SK-N-SH treated with all-trans-retinoic acid at 6 μM for 48 hours (cell line): ENCODE data around the gene BICDL1.

ENCODE experiments used
- ARNTL ChIP-seq: fragments of 450-650 bp; formaldehyde crosslinking; IDR thresholded peaks from 2 replicates; pipeline ENCODE4 v1.5.0; 2020; ENCODE audit warnings: low read depth, mild to moderate bottlenecking, moderate library complexity, borderline replicate concordance
- BACH2 ChIP-seq: fragments of 250-450 bp; sonication (Bioruptor Pico); IDR thresholded peaks from 2 replicates; pipeline ENCODE4 v1.9.0; 2021; ENCODE audit warnings: mild to moderate bottlenecking, borderline replicate concordance
- CSDC2 ChIP-seq: fragments of 250-450 bp; sonication (Bioruptor Pico); IDR thresholded peaks from 2 replicates; pipeline ENCODE4 v1.5.0; 2020; ENCODE audit warnings: mild to moderate bottlenecking, moderate library complexity
- ISL1 ChIP-seq: fragments of 250-450 bp; sonication (Bioruptor Pico); IDR thresholded peaks from 2 replicates; pipeline ENCODE4 v2.1.2; 2022; ENCODE audit warnings: mild to moderate bottlenecking, moderate library complexity
- PATZ1 ChIP-seq: fragments of 250-450 bp; sonication (Bioruptor Pico); IDR thresholded peaks from 2 replicates; pipeline ENCODE4 v1.8.0; 2020; ENCODE audit warnings: mild to moderate bottlenecking, moderate library complexity, borderline replicate concordance
- POU6F1 ChIP-seq: fragments of 250-450 bp; sonication (Bioruptor Pico); IDR thresholded peaks from 2 replicates; pipeline ENCODE4 v1.8.0; 2021; ENCODE audit warnings: low read depth, mild to moderate bottlenecking, moderate library complexity, borderline replicate concordance
- ZC3H10 ChIP-seq: fragments of 250-450 bp; sonication (Bioruptor Pico); IDR thresholded peaks from 2 replicates; pipeline ENCODE4 v1.5.1; 2021; ENCODE audit warnings: mild to moderate bottlenecking, moderate library complexity
- ZFP3 ChIP-seq: fragments of 250-450 bp; sonication (Bioruptor Pico); IDR thresholded peaks from 2 replicates; pipeline ENCODE4 v1.5.0; 2020; ENCODE audit warnings: mild to moderate bottlenecking, moderate library complexity
- ZFP30 ChIP-seq: fragments of 450-650 bp; formaldehyde crosslinking; IDR thresholded peaks from 2 replicates; pipeline ENCODE4 v1.5.0; 2022; ENCODE audit warnings: mild to moderate bottlenecking, moderate library complexity
- ZNF565 ChIP-seq: fragments of 450-650 bp; formaldehyde crosslinking; conservative IDR thresholded peaks from 2 replicates; pipeline ENCODE4 v1.5.0; 2020; ENCODE audit warnings: low read depth, mild to moderate bottlenecking, moderate library complexity
- ZNF70 ChIP-seq: fragments of 450-650 bp; formaldehyde crosslinking; IDR thresholded peaks from 2 replicates; pipeline ENCODE4 v1.5.0; 2020; ENCODE audit warnings: mild to moderate bottlenecking, moderate library complexity
- ZNF8 ChIP-seq: fragments of 450-650 bp; formaldehyde crosslinking; IDR thresholded peaks from 2 replicates; pipeline ENCODE4 v1.5.0; 2020; ENCODE audit warnings: mild to moderate bottlenecking, moderate library complexity
- TF ChIP-seq, protein P1 (sequence below): fragments of 250-450 bp; sonication (Bioruptor Pico); IDR thresholded peaks from 2 replicates; pipeline ENCODE4 v1.5.0; 2020; ENCODE audit warnings: mild to moderate bottlenecking, moderate library complexity
- TF ChIP-seq, protein P2 (sequence below): fragments of 250-450 bp; sonication (Bioruptor Pico); IDR thresholded peaks from 2 replicates; pipeline ENCODE4 v1.5.1; 2021; ENCODE audit warnings: mild to moderate bottlenecking, moderate library complexity

DNA sequence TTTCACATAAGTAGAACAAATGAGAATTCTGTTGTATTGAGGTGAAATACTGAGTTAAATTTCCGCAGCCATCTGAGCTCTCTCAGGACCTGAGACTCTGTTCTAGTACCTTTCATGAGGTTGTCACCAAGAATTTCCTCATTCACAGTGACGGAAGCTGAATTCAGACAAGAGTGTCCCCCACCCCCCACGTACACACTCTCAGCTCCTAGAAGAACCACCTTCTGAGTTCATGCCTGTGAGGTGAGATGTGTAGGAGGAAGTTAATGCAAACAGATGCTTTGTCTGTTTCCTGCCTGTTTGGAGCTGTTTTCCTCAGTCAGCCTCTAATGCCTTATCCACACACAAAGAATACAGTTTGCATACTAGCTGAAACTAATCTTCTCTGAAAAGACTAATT is 18.2 kb downstream of the BICDL1 start:
- TF ChIP-seq CSDC2 (CRISPR knock-in tag): no peak
- TF ChIP-seq PATZ1: no peak
- no peak for TF ChIP-seq ZFP3
- TF ChIP-seq ZNF70 (CRISPR knock-in tag): no peak
- TF ChIP-seq ISL1 (CRISPR knock-in tag): no peak
- TF ChIP-seq ZNF8: no peak
- no peak for TF ChIP-seq ZC3H10 (CRISPR knock-in tag)
- no peak for TF ChIP-seq ARNTL (CRISPR knock-in tag)
- TF ChIP-seq, protein P1, sequence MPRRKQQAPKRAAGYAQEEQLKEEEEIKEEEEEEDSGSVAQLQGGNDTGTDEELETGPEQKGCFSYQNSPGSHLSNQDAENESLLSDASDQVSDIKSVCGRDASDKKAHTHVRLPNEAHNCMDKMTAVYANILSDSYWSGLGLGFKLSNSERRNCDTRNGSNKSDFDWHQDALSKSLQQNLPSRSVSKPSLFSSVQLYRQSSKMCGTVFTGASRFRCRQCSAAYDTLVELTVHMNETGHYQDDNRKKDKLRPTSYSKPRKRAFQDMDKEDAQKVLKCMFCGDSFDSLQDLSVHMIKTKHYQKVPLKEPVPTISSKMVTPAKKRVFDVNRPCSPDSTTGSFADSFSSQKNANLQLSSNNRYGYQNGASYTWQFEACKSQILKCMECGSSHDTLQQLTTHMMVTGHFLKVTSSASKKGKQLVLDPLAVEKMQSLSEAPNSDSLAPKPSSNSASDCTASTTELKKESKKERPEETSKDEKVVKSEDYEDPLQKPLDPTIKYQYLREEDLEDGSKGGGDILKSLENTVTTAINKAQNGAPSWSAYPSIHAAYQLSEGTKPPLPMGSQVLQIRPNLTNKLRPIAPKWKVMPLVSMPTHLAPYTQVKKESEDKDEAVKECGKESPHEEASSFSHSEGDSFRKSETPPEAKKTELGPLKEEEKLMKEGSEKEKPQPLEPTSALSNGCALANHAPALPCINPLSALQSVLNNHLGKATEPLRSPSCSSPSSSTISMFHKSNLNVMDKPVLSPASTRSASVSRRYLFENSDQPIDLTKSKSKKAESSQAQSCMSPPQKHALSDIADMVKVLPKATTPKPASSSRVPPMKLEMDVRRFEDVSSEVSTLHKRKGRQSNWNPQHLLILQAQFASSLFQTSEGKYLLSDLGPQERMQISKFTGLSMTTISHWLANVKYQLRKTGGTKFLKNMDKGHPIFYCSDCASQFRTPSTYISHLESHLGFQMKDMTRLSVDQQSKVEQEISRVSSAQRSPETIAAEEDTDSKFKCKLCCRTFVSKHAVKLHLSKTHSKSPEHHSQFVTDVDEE (CRISPR knock-in tag): no peak
- TF ChIP-seq BACH2 (CRISPR knock-in tag): no peak
- no peak for TF ChIP-seq ZFP30 (CRISPR knock-in tag)
- no peak for TF ChIP-seq ZNF565 (CRISPR knock-in tag)
- TF ChIP-seq, protein P2, sequence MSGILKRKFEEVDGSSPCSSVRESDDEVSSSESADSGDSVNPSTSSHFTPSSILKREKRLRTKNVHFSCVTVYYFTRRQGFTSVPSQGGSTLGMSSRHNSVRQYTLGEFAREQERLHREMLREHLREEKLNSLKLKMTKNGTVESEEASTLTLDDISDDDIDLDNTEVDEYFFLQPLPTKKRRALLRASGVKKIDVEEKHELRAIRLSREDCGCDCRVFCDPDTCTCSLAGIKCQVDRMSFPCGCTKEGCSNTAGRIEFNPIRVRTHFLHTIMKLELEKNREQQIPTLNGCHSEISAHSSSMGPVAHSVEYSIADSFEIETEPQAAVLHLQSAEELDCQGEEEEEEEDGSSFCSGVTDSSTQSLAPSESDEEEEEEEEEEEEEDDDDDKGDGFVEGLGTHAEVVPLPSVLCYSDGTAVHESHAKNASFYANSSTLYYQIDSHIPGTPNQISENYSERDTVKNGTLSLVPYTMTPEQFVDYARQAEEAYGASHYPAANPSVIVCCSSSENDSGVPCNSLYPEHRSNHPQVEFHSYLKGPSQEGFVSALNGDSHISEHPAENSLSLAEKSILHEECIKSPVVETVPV (CRISPR knock-in tag): no peak
- no peak for TF ChIP-seq POU6F1 (CRISPR knock-in tag)
